HCT116 (cell line): ENCODE data around the gene UBR3. TPM values are rescaled to one million over a fixed set of nuclear protein-coding genes. Genes with fewer than 3 reads are reported as not detected.
"Not testable (repeated sequence)": the region's sequence is repeated elsewhere in the genome, so short reads cannot be mapped to it uniquely, and the experiment has no call there.

Experiments
- ATAC-seq: fragments of 200-7000 bp; cut with Tn5 transposase; 2 replicates; pipeline ENCODE4 v1.9.1; 2020; ENCODE audit warnings: mild to moderate bottlenecking, moderate library complexity
- BruUV-seq: library from RNA; stranded (reverse); fragments of 400-500 nt; replicated peaks from 2 replicates; lab custom pipeline; 2021; lab: Mats Ljungman, UMichigan
- CTCF ChIA-PET: fragments of 300-600 bp; sonication (Branson Sonifier 250); formaldehyde crosslinking; loops from one replicate; lab custom pipeline; 2021; ENCODE audit warnings: antibody characterized with exemption; lab: Charles Lee
- POLR2A ChIA-PET: fragments of 300-600, 350-600 bp; sonication (Branson Sonifier 250); formaldehyde crosslinking; loops from one replicate; lab custom pipeline; 2021; ENCODE audit warnings: antibody characterized with exemption; lab: Charles Lee
- RAD21 ChIA-PET, 2 experiments: fragments of 300-600 bp; sonication (Branson Sonifier 250); formaldehyde crosslinking; loops; one replicate each; lab custom pipeline; 2023; ENCODE audit warnings: low total read pairs in 2 of 2; ENCODE audit not compliant: uncharacterized antibody in 2 of 2, unreplicated experiment in 2 of 2, low non-redundant PET in 1 of 2; lab: Charles Lee
- DNase-seq: peaks from one replicate; pipeline ENCODE4 v3.0.0-alpha.2; 2010; ENCODE audit warnings: low read depth, low spot score
- H2AFZ ChIP-seq: fragments of 200-600 bp; shearing (Covaris generic), sonication (generic); 2 replicates; pipeline ENCODE4 v1.6.1; 2017; ENCODE audit warnings: low read depth, mixed run types, mixed read lengths, antibody characterized with exemption, low read length; ENCODE audit not compliant: poor library complexity, severe bottlenecking
- H3K27ac ChIP-seq: 2 replicates; pipeline ENCODE4 v1.5.1; 2012; ENCODE audit warnings: low read depth, low read length
- H3K27me3 ChIP-seq: fragments of 200-600 bp; sonication (generic); 2 replicates; pipeline ENCODE4 v1.6.1; 2016; ENCODE audit warnings: mixed run types, low read length, mixed read lengths; ENCODE audit not compliant: insufficient read depth
- H3K36me3 ChIP-seq, 2 experiments: fragments of 200-500 bp in 1 of 2; fragments of 200-600 bp in 1 of 2; sonication (Bioruptor generic) in 1 of 2; sonication (generic) in 1 of 2; 2 replicates each; pipeline versions ENCODE4 v1.5.1 to v1.6.1; 2014 to 2016; ENCODE audit warnings: low read length in 2 of 2, inconsistent platforms in 1 of 2, mixed read lengths in 1 of 2, mixed run types in 1 of 2; ENCODE audit not compliant: insufficient read depth in 2 of 2, control insufficient read depth in 1 of 2
- H3K4me1 ChIP-seq, 2 experiments: fragments of 200-600 bp in 1 of 2; sonication (generic) in 1 of 2; 2 replicates each; pipeline versions ENCODE4 v1.5.1 to v1.6.1; 2012 to 2017; ENCODE audit warnings: low read length in 2 of 2, inconsistent platforms in 1 of 2, mild to moderate bottlenecking in 1 of 2, mixed read lengths in 1 of 2, mixed run types in 1 of 2, moderate library complexity in 1 of 2; ENCODE audit not compliant: insufficient read depth in 2 of 2, control insufficient read depth in 1 of 2
- H3K4me2 ChIP-seq: fragments of 200-600 bp; sonication (generic); 2 replicates; pipeline ENCODE4 v1.6.1; 2017; ENCODE audit warnings: mixed run types, low read length, mixed read lengths
- H3K4me3 ChIP-seq, 2 experiments: fragments of 200-600 bp in 1 of 2; sonication (generic) in 1 of 2; replicated peaks in 1 of 2; 2 replicates each; pipeline ENCODE4 v1.5.1; 2011 to 2016; ENCODE audit warnings: low read length in 2 of 2, control low read depth in 1 of 2, low read depth in 1 of 2, mild to moderate bottlenecking in 1 of 2, mixed read lengths in 1 of 2, mixed run types in 1 of 2
- H3K79me2 ChIP-seq: fragments of 200-600 bp; sonication (generic); 2 replicates; pipeline ENCODE4 v1.6.1; 2017; ENCODE audit warnings: mild to moderate bottlenecking, mixed run types, low read length, moderate library complexity, mixed read lengths; ENCODE audit not compliant: insufficient read depth
- H3K9ac ChIP-seq: fragments of 200-600 bp; sonication (generic); 2 replicates; pipeline ENCODE4 v1.6.1; 2016; ENCODE audit warnings: low read length, mixed read lengths
- H3K9me2 ChIP-seq: fragments of 200-600 bp; sonication (generic), shearing (Covaris generic); 2 replicates; pipeline ENCODE4 v1.6.1; 2017; ENCODE audit warnings: mixed run types, mild to moderate bottlenecking, moderate library complexity; ENCODE audit not compliant: insufficient read depth
- H3K9me3 ChIP-seq, 2 experiments: fragments of 200-500 bp in 1 of 2; fragments of 200-600 bp in 1 of 2; sonication (Bioruptor generic) in 1 of 2; sonication (generic) in 1 of 2; 2 replicates each; pipeline ENCODE4 v1.6.1; 2014 to 2017; ENCODE audit warnings: low read length in 2 of 2, mixed read lengths in 2 of 2, inconsistent platforms in 1 of 2, low read depth in 1 of 2, mild to moderate bottlenecking in 1 of 2, mixed run types in 1 of 2, moderate library complexity in 1 of 2; ENCODE audit not compliant: control insufficient read depth in 1 of 2, insufficient read depth in 1 of 2
- H4K20me1 ChIP-seq: fragments of 200-600 bp; sonication (generic), shearing (Covaris generic); 2 replicates; pipeline ENCODE4 v1.6.1; 2017; ENCODE audit warnings: mixed run types, mild to moderate bottlenecking, moderate library complexity; ENCODE audit not compliant: insufficient read depth
- CBX3 ChIP-seq: IDR thresholded peaks from 2 replicates; pipeline ENCODE4 v1.6.1; 2012; ENCODE audit warnings: low read depth
- EGR1 ChIP-seq: IDR thresholded peaks from 2 replicates; pipeline ENCODE4 v1.6.1; 2012; ENCODE audit warnings: low read depth
- RAD21 ChIP-seq: IDR thresholded peaks from 2 replicates; pipeline ENCODE4 v1.6.1; 2012; ENCODE audit warnings: low read depth, mild to moderate bottlenecking
- ZNF274 ChIP-seq: fragments of 200-500 bp; sonication (Bioruptor generic); IDR thresholded peaks from 2 replicates; pipeline ENCODE4 v1.6.1; 2014; ENCODE audit warnings: mild to moderate bottlenecking, low read depth, low read length, inconsistent platforms
- intact Hi-C: fragments of 100-400 bp; cut with micrococcal nuclease; formaldehyde crosslinking; loops from 2 replicates; pipeline ENCODE4 v1.10.0; 2022
- total RNA-seq: library from RNA; stranded (reverse); gene quantifications from one replicate; pipeline ENCODE4 v1.2.1, GENCODE V29; 2021; ENCODE audit not compliant: unreplicated experiment
- TF ChIP-seq, protein P1 (sequence below), 3 experiments: fragments of 200-600 bp in 1 of 3; sonication (generic) in 1 of 3; IDR thresholded peaks in 2 of 3; conservative IDR thresholded peaks in 1 of 3; 2 replicates each; pipeline ENCODE4 v1.5.1; 2012 to 2017; ENCODE audit warnings: low read depth in 2 of 3, low read length in 2 of 3, antibody characterized with exemption in 1 of 3, borderline replicate concordance in 1 of 3, control low read depth in 1 of 3, mild to moderate bottlenecking in 1 of 3, mixed read lengths in 1 of 3, mixed run types in 1 of 3, moderate library complexity in 1 of 3; ENCODE audit not compliant: insufficient read depth in 1 of 3

The UBR3 gene
- total RNA-seq, 1 experiment from 2014 or later: 29.5 TPM

DNA sequence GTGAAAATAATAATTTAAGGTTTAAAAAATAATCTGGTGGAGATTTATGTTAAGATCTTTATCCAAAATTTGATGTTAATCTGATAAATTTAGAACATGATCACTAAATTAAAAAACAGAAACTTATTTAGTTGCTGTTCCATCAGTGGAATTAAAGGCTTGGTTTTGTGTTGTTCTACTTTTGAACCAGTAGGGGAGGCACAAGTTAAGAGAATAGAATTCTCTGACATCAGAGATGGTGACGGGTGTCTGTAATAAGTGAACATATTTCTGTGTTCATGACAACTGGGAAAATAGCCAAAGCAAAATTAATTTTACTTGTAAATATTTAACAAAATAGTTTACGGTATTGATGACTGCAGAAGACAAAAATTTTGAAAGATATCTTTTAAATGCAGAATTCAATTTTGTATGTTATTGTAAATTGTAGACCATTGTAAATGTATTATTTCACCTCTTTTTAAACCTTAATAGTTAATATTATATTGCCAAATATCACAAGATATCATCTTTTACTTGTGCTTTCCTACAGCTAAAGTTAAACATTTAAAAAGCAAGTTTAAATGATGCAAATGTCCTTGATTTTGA lies 106.0 kb downstream of the UBR3 start:
- ChIA-PET CTCF (no interaction called here), RAD21 (no interaction called here), POLR2A (no interaction called here)
- TF ChIP-seq EGR1 (no peak), ZNF274 (no peak), RAD21 (peak; percentile 74), CBX3 (no peak)
- TF ChIP-seq, protein P1, sequence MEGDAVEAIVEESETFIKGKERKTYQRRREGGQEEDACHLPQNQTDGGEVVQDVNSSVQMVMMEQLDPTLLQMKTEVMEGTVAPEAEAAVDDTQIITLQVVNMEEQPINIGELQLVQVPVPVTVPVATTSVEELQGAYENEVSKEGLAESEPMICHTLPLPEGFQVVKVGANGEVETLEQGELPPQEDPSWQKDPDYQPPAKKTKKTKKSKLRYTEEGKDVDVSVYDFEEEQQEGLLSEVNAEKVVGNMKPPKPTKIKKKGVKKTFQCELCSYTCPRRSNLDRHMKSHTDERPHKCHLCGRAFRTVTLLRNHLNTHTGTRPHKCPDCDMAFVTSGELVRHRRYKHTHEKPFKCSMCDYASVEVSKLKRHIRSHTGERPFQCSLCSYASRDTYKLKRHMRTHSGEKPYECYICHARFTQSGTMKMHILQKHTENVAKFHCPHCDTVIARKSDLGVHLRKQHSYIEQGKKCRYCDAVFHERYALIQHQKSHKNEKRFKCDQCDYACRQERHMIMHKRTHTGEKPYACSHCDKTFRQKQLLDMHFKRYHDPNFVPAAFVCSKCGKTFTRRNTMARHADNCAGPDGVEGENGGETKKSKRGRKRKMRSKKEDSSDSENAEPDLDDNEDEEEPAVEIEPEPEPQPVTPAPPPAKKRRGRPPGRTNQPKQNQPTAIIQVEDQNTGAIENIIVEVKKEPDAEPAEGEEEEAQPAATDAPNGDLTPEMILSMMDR (IDR thresholded peaks at IDR 0.05 in 2 of 3, conservative IDR thresholded peaks at IDR 0.05 in 1 of 3; ENCODE audit: borderline replicate concordance in 1 of 3, insufficient read depth in 1 of 3, low read depth in 2 of 3, low read length in 2 of 3): peak; percentile 43 to 60 (median 51); a peak in 5 of 6 replicates
- H3K4me3 ChIP-seq: no peak overlapping the region
- no peak overlapping the region for H2AFZ ChIP-seq
- ATAC-seq (peak; percentile 58), DNase-seq (peak; percentile 22)
- no peak overlapping the region for H3K4me2 ChIP-seq
- intact Hi-C loops: loop anchor here (5.0 to 10.0 kb wide), 2 partner anchors 294 to 432 kb away; no protein-coding TSS in a partner anchor
- H3K9me2 ChIP-seq: no peaks in the 10 kb centered on the region
- no peaks in the 10 kb centered on the region for H3K79me2 ChIP-seq
- H3K4me1 ChIP-seq: no peaks in the 10 kb centered on the region
- no peak overlapping the region for H3K9ac ChIP-seq
- BruUV-seq: no TSS peak
- no peaks in the 10 kb centered on the region for H3K9me3 ChIP-seq
- H3K27me3 ChIP-seq: no peaks in the 10 kb centered on the region
- no peak overlapping the region for H3K27ac ChIP-seq
- H3K36me3 ChIP-seq: no peaks in the 10 kb centered on the region
- no peaks in the 10 kb centered on the region for H4K20me1 ChIP-seq

- H3K4me3 ChIP-seq, CTCF ChIA-PET, POLR2A ChIA-PET, RAD21 ChIA-PET, DNase-seq, H3K27me3 ChIP-seq, H4K20me1 ChIP-seq, H3K79me2 ChIP-seq, H3K36me3 ChIP-seq, H3K4me1 ChIP-seq, H3K9me3 ChIP-seq, H3K27ac ChIP-seq, H3K9me2 ChIP-seq, H2AFZ ChIP-seq, H3K4me2 ChIP-seq, ATAC-seq, H3K9ac ChIP-seq, BruUV-seq: not testable (repeated sequence)
- intact Hi-C loops: loop anchor here (10.0 kb wide), 1 partner anchor 428 kb away; no protein-coding TSS in a partner anchor
Observed at GRCh38 chr2:169936652-169937051, 109.4 kb downstream of the UBR3 start.
